ENCODE data around the gene PYDC2.

Gene PYDC2

GRCh38 chr3:191461113-191461595 is at the start of gene PYDC2:
Gene PYDC2 (plus strand): TSS chr3:191461163. CDS start chr3:191461163, 0 bp downstream.
- no peak for DNase-seq (ENCODE audit: low spot score)

DNA sequence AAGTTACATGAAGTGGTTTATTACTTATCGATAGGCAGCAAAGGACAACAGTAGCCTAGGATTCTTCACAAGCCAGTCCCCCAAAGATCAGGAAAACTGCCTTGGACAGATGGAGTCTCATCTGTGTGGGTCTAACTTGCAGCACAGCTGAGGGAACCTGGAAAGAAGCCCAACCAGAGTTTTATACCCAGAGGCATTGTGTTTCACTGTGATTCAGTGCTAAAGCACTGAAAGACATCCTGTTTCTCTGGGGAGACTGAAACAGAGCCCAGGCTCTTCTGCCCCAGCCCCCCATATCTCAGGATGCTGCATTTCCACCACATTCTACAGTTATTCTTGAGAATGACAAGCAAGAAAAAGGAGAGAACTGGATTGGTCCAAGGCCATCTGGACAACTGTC is 48.2 kb upstream of the PYDC2 start:
- peak; percentile 68 for DNase-seq (ENCODE audit: low spot score)

DNA sequence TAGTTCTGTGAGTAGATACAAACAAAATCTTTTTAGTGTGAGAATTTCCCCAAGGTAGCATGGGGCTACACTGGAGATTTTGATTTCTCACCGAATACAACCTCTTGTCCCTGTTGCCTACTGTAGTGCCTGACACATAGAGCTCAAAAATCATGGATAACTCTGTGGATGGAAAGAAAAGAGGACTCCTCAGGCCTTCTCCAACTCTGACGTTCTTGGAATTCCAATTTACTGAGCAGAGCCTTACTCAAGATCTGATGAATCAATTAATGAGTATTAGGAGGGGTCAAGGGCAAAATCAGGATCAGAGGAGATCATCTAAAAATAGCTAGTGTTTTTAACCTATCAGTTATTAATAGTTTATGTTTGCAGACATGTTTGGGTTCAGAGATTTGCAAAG is 46.7 kb upstream of the PYDC2 start:
- no peak for DNase-seq (ENCODE audit: low spot score)

DNA sequence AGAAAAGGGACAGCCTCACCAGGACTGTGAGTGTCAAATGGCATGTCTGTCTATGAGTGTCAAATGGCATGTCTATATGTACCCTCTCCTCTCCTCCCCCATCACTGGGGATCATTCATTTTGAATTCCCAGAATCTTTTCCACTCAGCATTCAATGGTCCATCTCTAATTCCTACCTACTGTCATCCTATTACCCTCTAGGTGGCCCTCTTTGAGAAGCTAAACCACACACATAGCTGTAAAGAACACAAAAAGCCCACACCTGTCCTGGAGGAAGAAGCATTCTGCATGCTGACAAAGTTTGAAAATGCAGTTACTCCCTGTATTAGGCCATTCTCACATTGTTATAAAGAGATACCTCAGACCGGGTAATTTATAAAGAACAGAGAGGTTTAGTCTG is 46.2 kb upstream of the PYDC2 start:
- DNase-seq (ENCODE audit: low spot score) = no peak

DNA sequence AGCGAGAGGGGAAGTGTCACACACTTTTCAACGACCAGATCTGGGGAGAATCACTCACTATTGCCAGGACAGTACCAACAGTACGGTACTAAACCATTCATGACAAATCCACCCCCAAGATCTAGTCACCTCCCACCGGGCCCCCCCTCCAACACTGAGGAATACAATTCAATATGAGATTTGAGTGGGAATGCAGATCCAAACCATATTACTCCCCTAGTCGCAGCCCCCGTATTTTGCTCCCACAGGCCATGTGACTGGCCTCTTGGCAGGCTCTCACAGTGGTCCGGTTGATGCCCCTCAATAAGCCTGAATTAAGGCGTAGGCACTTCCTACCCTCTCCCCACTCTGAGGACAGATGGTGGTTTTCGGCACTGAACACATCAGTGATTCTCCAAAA is 45.4 kb upstream of the PYDC2 start:
- DNase-seq (ENCODE audit: low spot score) = no peak

GRCh38 chr3:191417457-191417729 is 43.6 kb upstream of the PYDC2 start:
- no peak for DNase-seq (ENCODE audit: low spot score)

DNA sequence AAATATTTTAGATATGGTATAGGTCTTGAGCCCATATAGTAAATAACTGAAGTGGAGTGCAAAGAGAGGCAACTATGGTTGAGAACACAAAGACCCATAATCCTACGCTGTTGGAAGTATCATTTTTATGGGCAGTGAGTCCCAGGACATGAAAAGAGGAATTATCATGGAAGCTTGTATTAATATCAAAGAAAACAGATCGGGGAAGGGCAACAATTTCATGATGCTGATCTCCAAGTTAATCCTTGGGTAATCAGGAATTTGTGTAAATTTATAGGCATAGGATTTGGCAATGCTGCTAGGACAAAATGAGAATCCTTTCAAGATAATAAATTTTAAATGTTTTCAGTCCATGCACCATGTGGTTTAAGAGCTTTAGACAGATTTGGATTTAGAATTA is 40.2 kb upstream of the PYDC2 start:
- DNase-seq (ENCODE audit: low spot score) = no peak

DNA sequence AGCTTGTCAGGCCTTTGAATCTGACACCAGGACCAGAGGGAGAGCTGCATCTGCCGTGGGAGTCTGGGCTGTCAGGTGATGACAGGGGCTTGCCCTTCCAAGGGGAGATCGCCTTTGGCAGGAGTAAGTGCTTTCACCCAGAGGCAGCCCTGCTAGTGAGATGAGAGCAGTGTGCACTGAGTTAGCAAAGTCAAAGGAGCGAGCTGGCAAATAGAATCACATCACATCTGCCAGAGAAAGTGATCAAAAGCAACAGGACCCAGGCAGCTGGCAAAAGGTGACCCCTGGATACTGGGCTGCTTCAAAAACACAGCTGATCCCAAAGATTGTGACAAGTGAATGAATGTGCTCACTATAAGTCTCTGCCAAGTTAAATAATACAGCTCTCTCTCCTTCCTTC is 36.1 kb upstream of the PYDC2 start:
- no peak for DNase-seq (ENCODE audit: low spot score)

DNA sequence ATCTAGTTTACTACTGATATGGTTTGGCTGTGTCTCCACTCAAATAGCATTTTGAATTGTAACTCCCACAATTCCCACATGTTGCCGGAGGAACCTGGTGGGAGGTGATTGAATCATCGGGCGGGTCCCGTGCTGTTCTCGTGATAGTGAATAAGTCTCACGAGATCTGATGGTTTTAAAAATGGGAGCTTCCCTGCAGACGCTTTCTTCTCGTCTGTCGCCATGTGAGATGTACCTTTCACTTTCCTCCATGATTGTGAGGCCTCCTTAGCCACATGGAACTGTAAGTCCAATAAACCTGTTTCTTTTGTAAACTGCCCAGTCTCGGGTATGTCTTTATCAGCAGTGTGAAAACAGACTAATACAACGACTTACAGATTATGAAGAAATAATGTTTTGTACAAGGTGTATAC is 35.6 kb upstream of the PYDC2 start:
- DNase-seq (ENCODE audit: low spot score) = no peak

DNA sequence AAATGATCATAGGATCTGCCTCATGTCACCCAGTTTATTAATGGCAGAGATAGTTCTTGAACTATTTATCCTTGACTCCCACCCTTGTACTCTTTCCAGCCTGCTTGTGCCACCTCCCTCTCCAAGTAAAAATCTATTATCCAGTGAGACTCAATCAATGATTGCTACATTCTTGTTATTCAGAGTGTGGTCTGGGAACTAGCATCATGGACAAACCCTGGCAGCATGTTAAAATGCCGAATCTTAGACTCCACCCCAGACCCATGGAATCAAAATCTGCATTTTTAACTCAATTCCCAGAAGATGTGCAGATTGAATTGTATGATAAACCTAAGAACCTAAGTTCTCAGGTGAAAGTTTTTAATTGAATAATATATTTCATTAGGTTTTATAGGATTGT is 34.7 kb upstream of the PYDC2 start:
- DNase-seq (ENCODE audit: low spot score) = no peak

GRCh38 chr3:191428177-191428576 is 32.8 kb upstream of the PYDC2 start:
- no peak for DNase-seq (ENCODE audit: low spot score)

GRCh38 chr3:191430103-191430502 is 30.9 kb upstream of the PYDC2 start:
- no peak for DNase-seq (ENCODE audit: low spot score)

DNA sequence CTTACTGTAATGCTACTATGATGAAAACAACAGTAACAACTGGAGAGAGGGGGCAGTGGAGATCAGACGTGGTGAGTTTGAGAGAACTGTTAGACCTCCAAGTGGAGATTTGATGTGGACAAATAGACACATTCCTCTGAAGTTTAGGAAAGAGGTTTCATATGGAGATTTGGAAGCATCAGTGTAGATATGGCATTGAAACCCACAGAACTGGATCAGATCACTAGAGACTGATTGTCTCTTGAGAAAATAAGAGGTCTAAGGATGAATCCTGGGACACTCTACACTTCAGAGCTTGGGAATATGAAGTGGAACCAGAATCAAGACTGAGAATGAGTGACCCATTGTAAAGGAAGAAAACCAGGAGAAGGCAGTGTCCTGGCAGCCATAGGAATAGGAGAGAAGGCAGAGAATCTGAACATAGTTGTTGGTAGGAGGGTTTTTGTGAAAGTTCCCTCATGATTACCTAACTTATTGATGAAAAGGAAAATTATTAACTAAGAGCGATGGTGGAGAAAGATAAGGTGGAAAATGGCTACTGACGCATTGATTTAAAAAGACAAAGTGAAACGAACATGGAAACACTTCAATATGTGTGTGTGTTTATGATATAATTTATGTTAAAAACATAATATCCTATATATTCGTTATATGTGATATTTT is 29.7 kb upstream of the PYDC2 start:
- DNase-seq (ENCODE audit: low spot score) = no peak

- no peak for DNase-seq (ENCODE audit: low spot score)
These were observed 28.8 kb upstream of the PYDC2 start for GRCh38 chr3:191432162-191432561.

- no peak for DNase-seq (ENCODE audit: low spot score)
These were observed 26.9 kb upstream of the PYDC2 start for GRCh38 chr3:191434024-191434423.

GRCh38 chr3:191435981-191436380 is 25.0 kb upstream of the PYDC2 start:
- no peak for DNase-seq (ENCODE audit: low spot score)

DNA sequence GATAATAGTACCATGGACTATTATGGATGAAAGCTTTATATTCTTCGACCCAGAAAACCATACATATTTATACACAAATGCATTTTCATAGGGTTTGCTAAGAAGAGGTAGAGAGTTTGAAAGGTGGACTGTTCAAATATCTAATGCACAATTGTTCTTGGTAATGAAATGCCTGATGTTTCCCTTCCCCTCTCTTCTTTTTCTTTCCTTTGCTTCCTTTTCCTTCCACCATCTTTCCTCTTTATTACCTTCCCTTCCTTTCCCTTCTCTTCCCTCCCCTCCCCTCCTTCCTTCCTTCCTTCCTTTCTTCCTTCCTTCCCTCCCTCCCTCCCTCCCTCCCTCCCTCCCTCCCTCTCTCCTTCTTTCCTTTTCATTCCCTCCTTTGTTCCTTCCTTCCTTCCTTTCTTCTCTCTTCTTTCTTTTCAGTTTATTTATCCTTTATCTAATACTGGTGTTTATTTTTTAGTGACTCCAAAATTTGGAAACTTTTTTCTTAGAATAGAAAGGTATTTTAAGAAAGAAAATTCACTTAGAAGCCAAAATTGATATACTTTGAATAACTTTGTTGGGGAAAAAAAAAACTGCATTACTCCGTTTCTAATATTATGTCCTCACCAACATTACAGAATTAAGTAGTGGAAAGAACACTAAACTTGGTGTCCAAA is 22.7 kb upstream of the PYDC2 start:
- no peak for DNase-seq (ENCODE audit: low spot score)

DNA sequence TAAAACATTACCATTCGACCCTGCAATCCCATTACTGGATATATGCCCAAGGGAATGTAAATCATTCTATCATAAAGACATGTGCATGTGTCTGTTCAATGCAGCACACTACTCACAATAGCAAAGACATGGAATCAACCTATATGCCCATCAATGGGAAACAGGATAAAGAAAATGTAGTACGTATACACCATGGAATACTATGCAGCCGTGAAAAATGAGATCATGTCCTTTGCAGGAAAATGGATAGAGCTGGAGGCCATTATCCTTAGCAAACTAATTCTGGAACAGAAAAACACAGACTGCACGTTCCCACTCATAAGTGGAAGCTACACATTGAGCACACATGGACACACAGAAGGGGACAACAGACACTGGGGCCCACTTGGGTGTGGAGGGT is 20.4 kb upstream of the PYDC2 start:
- DNase-seq (ENCODE audit: low spot score) = no peak

DNA sequence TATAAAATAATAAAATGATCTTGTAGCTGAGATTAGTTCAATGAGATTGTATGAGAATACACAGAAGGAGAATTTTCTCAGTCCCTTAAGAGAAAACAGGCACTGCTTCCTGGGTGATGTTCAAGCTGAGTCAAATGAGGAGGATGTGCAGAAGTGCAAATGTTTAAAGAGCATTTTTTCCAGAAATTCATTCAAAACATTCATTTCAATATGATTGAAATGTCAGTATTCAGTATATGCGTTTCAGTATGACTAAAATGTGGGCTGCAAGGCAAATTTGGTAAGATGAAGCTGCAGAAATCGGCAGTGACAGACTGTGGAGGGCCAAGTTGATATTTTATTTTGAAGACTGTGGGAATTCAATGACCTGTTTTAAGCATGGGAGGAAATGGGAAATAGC is 19.3 kb upstream of the PYDC2 start:
- no peak for DNase-seq (ENCODE audit: low spot score)

DNA sequence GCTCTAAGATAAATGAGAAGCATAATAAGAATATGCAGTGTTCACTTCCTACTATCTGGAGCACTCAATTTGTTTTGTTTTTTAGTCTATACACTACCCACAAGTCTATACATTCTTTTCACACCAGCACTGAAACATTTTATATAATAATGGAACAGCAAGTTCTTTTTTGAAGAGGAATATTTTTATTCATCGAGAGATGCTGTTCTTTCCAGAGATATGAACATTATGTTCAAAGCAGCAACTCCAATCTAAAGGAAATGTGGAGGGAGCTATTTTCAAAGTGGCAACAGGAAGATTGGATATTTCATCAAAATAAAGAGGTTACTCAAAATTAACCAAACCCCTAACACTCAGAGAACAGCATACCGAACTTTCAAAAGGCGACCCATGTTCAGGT is 16.4 kb upstream of the PYDC2 start:
- DNase-seq (ENCODE audit: low spot score) = no peak

- no peak for DNase-seq (ENCODE audit: low spot score)
These were observed 11.7 kb upstream of the PYDC2 start for GRCh38 chr3:191449256-191449655.

GRCh38 chr3:191455257-191455952 is 5.6 kb upstream of the PYDC2 start:
- DNase-seq (ENCODE audit: low spot score) = no peak

DNA sequence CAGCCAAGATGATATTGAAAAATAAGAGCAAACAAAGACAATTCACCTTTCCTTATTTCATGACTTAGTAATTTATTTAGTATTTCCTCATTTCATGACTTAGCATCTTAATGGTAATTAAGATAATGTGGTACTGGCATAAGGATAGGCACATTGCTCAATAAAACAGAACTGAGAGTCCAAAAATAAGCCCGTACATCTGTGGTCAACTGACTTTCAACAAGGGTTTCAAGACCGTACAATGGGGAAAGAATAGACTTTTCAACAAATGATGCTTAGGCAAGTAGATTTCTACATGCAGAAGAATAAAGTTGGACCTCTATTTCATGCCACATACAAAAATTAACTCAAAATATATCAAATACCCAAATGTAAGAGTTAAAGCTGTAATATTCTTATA is 603 bp upstream of the PYDC2 start:
- no peak for DNase-seq (ENCODE audit: low spot score)

GRCh38 chr3:191470080-191470479 is 9.1 kb downstream of the PYDC2 start:
- DNase-seq (ENCODE audit: low spot score) = no peak

All from COLO829 (cell line).